HUES48 (cell line): ENCODE results near the gene CHRNB4.

Experiments used
- H3K27ac ChIP-seq: one replicate; pipeline ENCODE4 v1.7.0; 2013; ENCODE audit warnings: low read depth, low read length, inconsistent platforms
- H3K27me3 ChIP-seq: 2 replicates; pipeline ENCODE4 v1.6.1; 2013; ENCODE audit warnings: mild to moderate bottlenecking, low read length; ENCODE audit not compliant: control insufficient read depth, insufficient read depth
- H3K36me3 ChIP-seq: 2 replicates; pipeline ENCODE4 v1.6.1; 2013; ENCODE audit warnings: low read length; ENCODE audit not compliant: control insufficient read depth, insufficient read depth
- H3K4me1 ChIP-seq: 2 replicates; pipeline ENCODE4 v1.6.1; 2013; ENCODE audit warnings: mild to moderate bottlenecking, low read length; ENCODE audit not compliant: control insufficient read depth, insufficient read depth
- H3K4me3 ChIP-seq: 2 replicates; pipeline ENCODE4 v1.5.1; 2013; ENCODE audit warnings: mild to moderate bottlenecking, low read depth, low read length
- H3K9ac ChIP-seq: 2 replicates; pipeline ENCODE4 v1.6.1; 2013; ENCODE audit warnings: mild to moderate bottlenecking, low read depth, low read length, moderate library complexity
- H3K9me3 ChIP-seq: 2 replicates; pipeline ENCODE4 v1.6.1; 2013; ENCODE audit warnings: low read length; ENCODE audit not compliant: control insufficient read depth, insufficient read depth

The CHRNB4 gene

GRCh38 chr15:78679089-78679511, 38.1 kb upstream of the CHRNB4 start:
- H3K36me3 ChIP-seq, result no peaks in the 10 kb centered on the region
- no peak overlapping the region for H3K9ac ChIP-seq
- H3K4me1 ChIP-seq, result peaks cover 37% of the 10 kb centered on the region
- no peak overlapping the region for H3K27ac ChIP-seq
- no peaks in the 10 kb centered on the region for H3K27me3 ChIP-seq
- no peak overlapping the region for H3K4me3 ChIP-seq
- H3K9me3 ChIP-seq, result no peaks in the 10 kb centered on the region

GRCh38 chr15:78676424-78677110, 35.6 kb upstream of the CHRNB4 start:
- Histone ChIP-seq H3K4me3 (no peak overlapping the region), H3K9me3 (no peaks in the 10 kb centered on the region), H3K27ac (no peak overlapping the region), H3K4me1 (peaks cover 46% of the 10 kb centered on the region), H3K36me3 (no peaks in the 10 kb centered on the region), H3K27me3 (peaks cover 10% of the 10 kb centered on the region; the same call in 1 of the 2 replicates), H3K9ac (no peak overlapping the region)

GRCh38 chr15:78675617-78676360, 34.8 kb upstream of the CHRNB4 start:
- Histone ChIP-seq H3K9me3 (no peaks in the 10 kb centered on the region), H3K27ac (no peak overlapping the region), H3K4me3 (no peak overlapping the region), H3K4me1 (peaks cover 44% of the 10 kb centered on the region), H3K36me3 (no peaks in the 10 kb centered on the region), H3K9ac (no peak overlapping the region), H3K27me3 (peaks cover 10% of the 10 kb centered on the region; the same call in 1 of the 2 replicates)

GRCh38 chr15:78675206-78675605, 34.2 kb upstream of the CHRNB4 start:
- no peak overlapping the region for H3K27ac ChIP-seq
- peaks cover 10% of the 10 kb centered on the region; the same call in 1 of the 2 replicates for H3K27me3 ChIP-seq
- peaks cover 41% of the 10 kb centered on the region for H3K4me1 ChIP-seq
- H3K9me3 ChIP-seq, result no peaks in the 10 kb centered on the region
- H3K36me3 ChIP-seq, result no peaks in the 10 kb centered on the region
- H3K9ac ChIP-seq, result no peak overlapping the region
- no peak overlapping the region for H3K4me3 ChIP-seq

- Histone ChIP-seq H3K4me3 (no peak overlapping the region), H3K9me3 (no peaks in the 10 kb centered on the region), H3K4me1 (peaks cover 41% of the 10 kb centered on the region), H3K36me3 (no peaks in the 10 kb centered on the region), H3K9ac (no peak overlapping the region), H3K27me3 (peaks cover 10% of the 10 kb centered on the region; the same call in 1 of the 2 replicates), H3K27ac (no peak overlapping the region)
These were observed 33.0 kb upstream of the CHRNB4 start for GRCh38 chr15:78673917-78674444.

- H3K9ac ChIP-seq, result no peak overlapping the region
- no peaks in the 10 kb centered on the region for H3K36me3 ChIP-seq
- H3K9me3 ChIP-seq, result no peaks in the 10 kb centered on the region
- H3K27ac ChIP-seq, result no peak overlapping the region
- H3K27me3 ChIP-seq, result peaks cover 10% of the 10 kb centered on the region; the same call in 1 of the 2 replicates
- peaks cover 41% of the 10 kb centered on the region for H3K4me1 ChIP-seq
- H3K4me3 ChIP-seq, result no peak overlapping the region
These were observed 32.5 kb upstream of the CHRNB4 start for GRCh38 chr15:78673476-78673875.

- H3K27me3 ChIP-seq, result peaks cover 10% of the 10 kb centered on the region; the same call in 1 of the 2 replicates
- H3K4me3 ChIP-seq, result no peak overlapping the region
- H3K4me1 ChIP-seq, result peaks cover 37% of the 10 kb centered on the region
- H3K9me3 ChIP-seq, result no peaks in the 10 kb centered on the region
- H3K27ac ChIP-seq, result no peak overlapping the region
- no peaks in the 10 kb centered on the region for H3K36me3 ChIP-seq
- no peak overlapping the region for H3K9ac ChIP-seq
These were observed 31.4 kb upstream of the CHRNB4 start for GRCh38 chr15:78672285-78673014.

GRCh38 chr15:78671626-78672211, 30.7 kb upstream of the CHRNB4 start:
- Histone ChIP-seq H3K27me3 (peaks cover 12% of the 10 kb centered on the region; the same call in 1 of the 2 replicates), H3K9ac (no peak overlapping the region), H3K4me1 (peaks cover 35% of the 10 kb centered on the region), H3K36me3 (no peaks in the 10 kb centered on the region), H3K4me3 (no peak overlapping the region), H3K9me3 (no peaks in the 10 kb centered on the region), H3K27ac (peak overlapping the region; percentile 40)

- H3K9ac ChIP-seq, result no peak overlapping the region
- no peak overlapping the region for H3K4me3 ChIP-seq
- no peaks in the 10 kb centered on the region for H3K9me3 ChIP-seq
- no peak overlapping the region for H3K27ac ChIP-seq
- H3K27me3 ChIP-seq, result peaks cover 15% of the 10 kb centered on the region; the same call in 1 of the 2 replicates
- peaks cover 24% of the 10 kb centered on the region for H3K4me1 ChIP-seq
- H3K36me3 ChIP-seq, result no peaks in the 10 kb centered on the region
These were observed 28.0 kb upstream of the CHRNB4 start for GRCh38 chr15:78668987-78669386.

GRCh38 chr15:78667578-78668236, 26.7 kb upstream of the CHRNB4 start:
- H3K4me3 ChIP-seq, result no peak overlapping the region
- no peak overlapping the region for H3K9ac ChIP-seq
- H3K4me1 ChIP-seq, result peaks cover 16% of the 10 kb centered on the region
- H3K36me3 ChIP-seq, result no peaks in the 10 kb centered on the region
- no peak overlapping the region for H3K27ac ChIP-seq
- H3K9me3 ChIP-seq, result no peaks in the 10 kb centered on the region
- peaks cover 8% of the 10 kb centered on the region; the same call in 1 of the 2 replicates for H3K27me3 ChIP-seq
